ENCODE data around the gene AGPAT1.

- TF ChIP-seq, protein P1, sequence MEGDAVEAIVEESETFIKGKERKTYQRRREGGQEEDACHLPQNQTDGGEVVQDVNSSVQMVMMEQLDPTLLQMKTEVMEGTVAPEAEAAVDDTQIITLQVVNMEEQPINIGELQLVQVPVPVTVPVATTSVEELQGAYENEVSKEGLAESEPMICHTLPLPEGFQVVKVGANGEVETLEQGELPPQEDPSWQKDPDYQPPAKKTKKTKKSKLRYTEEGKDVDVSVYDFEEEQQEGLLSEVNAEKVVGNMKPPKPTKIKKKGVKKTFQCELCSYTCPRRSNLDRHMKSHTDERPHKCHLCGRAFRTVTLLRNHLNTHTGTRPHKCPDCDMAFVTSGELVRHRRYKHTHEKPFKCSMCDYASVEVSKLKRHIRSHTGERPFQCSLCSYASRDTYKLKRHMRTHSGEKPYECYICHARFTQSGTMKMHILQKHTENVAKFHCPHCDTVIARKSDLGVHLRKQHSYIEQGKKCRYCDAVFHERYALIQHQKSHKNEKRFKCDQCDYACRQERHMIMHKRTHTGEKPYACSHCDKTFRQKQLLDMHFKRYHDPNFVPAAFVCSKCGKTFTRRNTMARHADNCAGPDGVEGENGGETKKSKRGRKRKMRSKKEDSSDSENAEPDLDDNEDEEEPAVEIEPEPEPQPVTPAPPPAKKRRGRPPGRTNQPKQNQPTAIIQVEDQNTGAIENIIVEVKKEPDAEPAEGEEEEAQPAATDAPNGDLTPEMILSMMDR (IDR thresholded peaks at IDR 0.05; ENCODE audit: insufficient read depth, low read length, poor library complexity, severe bottlenecking), result no peak
- TF ChIP-seq EZH2phosphoT487 (conservative IDR thresholded peaks at IDR 0.05; ENCODE audit: low read length), result no peak
These were observed 47.9 kb downstream of the AGPAT1 start, which contains the start of gene ATF6B for GRCh38 chr6:32127717-32128592.
